NCI-H2029 treated with DMSO at 0.1 percent for 48 hours (cell line): Measurements from ENCODE around the gene SPRING1.
"Not testable (repeated sequence)": the region's sequence is repeated elsewhere in the genome, so short reads cannot be mapped to it uniquely, and the experiment has no call there.

ENCODE experiments used
- DNase-seq: peaks from one replicate; lab custom pipeline; 2025; lab: John Stamatoyannopoulos, UW

The SPRING1 gene

GRCh38 chr12:116737774-116738657, at the start of gene SPRING1, which contains the start of gene RNFT2:
Gene SPRING1, minus strand, starts transcription at chr12:116738069. Its CDS starts 169 bp downstream, at chr12:116737900.
Gene RNFT2, plus strand, starts transcription at chr12:116738315. Its CDS starts 2,183 bp downstream, at chr12:116740498.
- DNase-seq: peak; percentile 93

- no peak for DNase-seq
Observed at GRCh38 chr12:116784238-116784612, 46.4 kb upstream of the SPRING1 start.

GRCh38 chr12:116783525-116784237, 45.8 kb upstream of the SPRING1 start:
- peak; percentile 97 for DNase-seq

- DNase-seq: no peak
Observed at GRCh38 chr12:116780942-116781341, 43.1 kb upstream of the SPRING1 start.

GRCh38 chr12:116779597-116779996, 41.7 kb upstream of the SPRING1 start:
- no peak for DNase-seq

GRCh38 chr12:116777245-116777644, 39.4 kb upstream of the SPRING1 start:
- DNase-seq: no peak

- no peak for DNase-seq
Observed at GRCh38 chr12:116774020-116774419, 36.2 kb upstream of the SPRING1 start.

- no peak for DNase-seq
Observed at GRCh38 chr12:116773276-116773731, 35.4 kb upstream of the SPRING1 start.

- no peak for DNase-seq
Observed at GRCh38 chr12:116771651-116772050, 33.8 kb upstream of the SPRING1 start.

- DNase-seq: no peak
Observed at GRCh38 chr12:116766746-116767145, 28.9 kb upstream of the SPRING1 start.

- DNase-seq: no peak
Observed at GRCh38 chr12:116766285-116766684, 28.4 kb upstream of the SPRING1 start.

GRCh38 chr12:116765271-116765670, 27.4 kb upstream of the SPRING1 start:
- DNase-seq: no peak

- DNase-seq: no peak
Observed at GRCh38 chr12:116761499-116761898, 23.6 kb upstream of the SPRING1 start.

- no peak for DNase-seq
Observed at GRCh38 chr12:116760622-116761020, 22.8 kb upstream of the SPRING1 start.

GRCh38 chr12:116759783-116760621, 22.1 kb upstream of the SPRING1 start:
- no peak for DNase-seq

GRCh38 chr12:116754783-116755182, 16.9 kb upstream of the SPRING1 start:
- not testable (repeated sequence) for DNase-seq

- DNase-seq: not testable (repeated sequence)
Observed at GRCh38 chr12:116754097-116754496, 16.2 kb upstream of the SPRING1 start.

- DNase-seq: no peak
Observed at GRCh38 chr12:116750298-116750697, 12.4 kb upstream of the SPRING1 start.

GRCh38 chr12:116749884-116750283, 12.0 kb upstream of the SPRING1 start:
- no peak for DNase-seq

GRCh38 chr12:116745554-116745953, 7.7 kb upstream of the SPRING1 start:
- DNase-seq: no peak

GRCh38 chr12:116744766-116745165, 6.9 kb upstream of the SPRING1 start:
- DNase-seq: no peak

GRCh38 chr12:116742787-116743186, 4.9 kb upstream of the SPRING1 start:
- not testable (repeated sequence) for DNase-seq
